Stimulated activated CD4-positive, alpha-beta T cell treated with anti-CD3 and anti-CD28 coated beads, Interleukin-12 subunit alpha, Interleukin-12 subunit beta, amount 100 ng/mL, for 24 hours (primary cell): ENCODE results near the gene EPN3.

ENCODE experiments used
- DNase-seq, 2 experiments: peaks; one replicate each; pipeline ENCODE4 v3.0.0-alpha.2; 2020; ENCODE audit warnings: low read depth in 2 of 2

Gene EPN3

GRCh38 chr17:50532452-50533024 is at the start of gene EPN3:
Gene EPN3, plus strand, starts transcription at chr17:50532735. Its CDS starts 3,822 bp downstream, at chr17:50536557.
- DNase-seq: no peak

- DNase-seq: no peak
Observed at GRCh38 chr17:50483266-50483665, 49.3 kb upstream of the EPN3 start.

GRCh38 chr17:50484386-50485155 is 48.0 kb upstream of the EPN3 start:
- no peak for DNase-seq

DNA sequence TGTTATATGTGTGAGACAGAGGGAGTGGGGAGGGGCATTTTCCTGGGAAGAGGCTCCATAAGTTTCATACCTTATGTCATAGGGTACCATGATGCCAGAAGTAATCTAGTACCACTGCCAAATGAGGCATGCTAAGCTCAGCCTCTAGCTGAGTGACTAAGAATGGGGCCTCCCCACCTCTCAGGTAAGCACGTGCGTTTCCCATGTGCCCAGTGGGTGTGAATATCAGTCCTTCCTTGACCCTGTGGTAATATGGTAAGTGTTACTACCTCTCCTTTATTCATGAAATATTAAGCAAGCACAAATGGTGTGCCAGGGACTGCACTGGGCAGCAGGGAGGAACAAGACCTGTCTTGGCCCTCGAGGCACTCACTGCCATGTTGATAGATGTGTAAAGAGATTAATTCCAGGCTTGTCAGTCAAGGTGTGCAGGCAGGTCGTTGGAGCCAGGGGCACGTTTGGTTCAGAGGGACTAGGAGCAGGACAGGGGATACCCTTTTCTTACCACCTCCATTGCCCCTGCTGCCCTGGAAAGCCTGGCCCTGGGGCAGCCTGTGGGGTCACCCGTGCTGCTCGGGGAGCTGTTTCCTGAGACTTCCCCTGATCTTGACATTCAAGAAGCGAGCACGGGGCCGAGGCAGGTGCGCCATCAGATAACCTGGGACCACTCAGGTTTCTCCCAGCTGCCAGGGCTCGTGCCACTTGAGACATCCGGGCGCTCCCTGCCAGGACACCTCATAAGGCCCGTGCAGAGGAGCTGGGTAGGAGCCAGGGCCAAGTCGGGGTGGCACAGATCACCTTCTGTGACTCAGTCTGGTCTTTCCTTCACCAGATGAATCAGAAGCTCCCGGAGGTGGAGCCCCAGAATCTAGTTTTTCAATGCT is 45.1 kb upstream of the EPN3 start:
- DNase-seq: no peak

DNA sequence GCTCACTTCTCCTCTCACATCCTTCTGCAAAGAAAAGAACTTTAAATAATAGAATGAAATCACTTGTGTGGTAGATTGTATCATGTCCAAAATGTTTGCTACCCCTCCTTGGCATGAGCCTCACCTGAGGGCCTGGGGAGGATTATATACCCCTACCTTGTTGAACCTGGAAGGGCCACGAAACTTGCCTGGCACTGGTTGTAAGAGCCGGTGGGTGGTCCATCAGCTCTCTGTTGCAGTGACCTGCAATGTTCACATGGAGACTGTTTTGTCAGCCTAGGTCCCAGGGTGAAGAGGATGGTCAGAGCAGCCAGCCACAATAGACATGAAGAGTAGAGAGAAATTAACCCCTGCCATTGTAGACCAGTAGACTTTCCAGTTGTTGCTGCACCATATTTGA is 43.7 kb upstream of the EPN3 start:
- no peak for DNase-seq

GRCh38 chr17:50491505-50491904 is 41.0 kb upstream of the EPN3 start:
- no peak for DNase-seq

GRCh38 chr17:50492214-50492613 is 40.3 kb upstream of the EPN3 start:
- DNase-seq: no peak

GRCh38 chr17:50493744-50494143 is 38.8 kb upstream of the EPN3 start:
- DNase-seq: no peak

- no peak for DNase-seq
Observed at GRCh38 chr17:50495217-50495823, 37.2 kb upstream of the EPN3 start.

DNA sequence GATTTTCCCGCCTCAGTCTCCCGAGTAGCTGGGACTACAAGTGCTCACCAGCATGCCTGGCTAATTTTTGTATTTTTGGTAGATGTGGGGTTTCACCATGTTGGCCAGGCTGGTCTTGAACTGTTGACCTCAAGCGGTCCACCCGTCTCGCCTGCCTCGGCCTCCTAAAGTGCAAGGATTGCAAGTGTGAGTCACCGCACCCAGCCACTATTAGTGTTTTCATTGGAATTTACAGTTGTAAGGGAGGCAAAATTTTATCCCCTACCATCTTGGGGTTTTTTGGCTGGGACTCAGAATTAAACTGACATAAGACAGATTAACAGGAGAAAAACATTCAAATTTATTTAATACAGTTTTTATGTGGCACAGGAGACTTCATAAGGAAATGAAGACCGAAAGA is 36.6 kb upstream of the EPN3 start:
- no peak for DNase-seq

GRCh38 chr17:50498021-50498874 is 34.3 kb upstream of the EPN3 start:
- no peak for DNase-seq

DNA sequence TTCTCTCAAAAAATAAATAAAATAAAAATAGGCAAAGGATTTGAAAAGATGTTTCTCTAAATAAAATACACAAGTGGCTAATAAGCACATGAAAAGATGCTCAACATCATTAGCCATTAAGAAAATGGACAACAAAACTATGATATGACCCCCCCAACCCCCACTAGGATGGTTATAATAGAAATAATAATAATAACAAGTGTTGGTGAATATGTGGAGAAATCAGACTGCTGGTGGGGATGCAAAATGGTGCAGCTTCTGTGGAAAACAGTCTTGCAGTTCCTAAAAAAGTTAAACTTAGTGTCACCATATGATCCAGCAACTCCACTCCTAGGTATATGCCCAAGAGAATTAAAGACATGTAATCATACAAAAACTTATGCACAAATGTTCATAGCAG is 33.3 kb upstream of the EPN3 start:
- no peak for DNase-seq

DNA sequence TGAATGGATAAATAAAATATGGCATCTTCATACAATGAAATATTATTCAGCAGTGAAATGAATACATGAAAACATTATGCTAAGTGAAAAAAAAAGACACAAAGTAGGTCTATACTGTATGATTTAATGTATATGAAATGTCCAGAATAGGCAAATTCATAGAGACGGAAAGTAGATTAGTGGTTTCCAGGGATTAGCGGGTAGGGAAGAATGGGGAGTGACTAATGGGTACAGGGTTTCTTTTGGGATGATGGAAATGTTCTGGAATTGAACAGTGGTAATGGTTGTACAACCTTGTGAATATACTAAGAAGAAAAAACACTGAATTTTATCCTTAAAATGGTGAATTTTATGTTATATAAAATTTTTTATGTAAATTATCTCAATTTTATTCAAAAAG is 32.8 kb upstream of the EPN3 start:
- DNase-seq: no peak

- DNase-seq: no peak
Observed at GRCh38 chr17:50501054-50501453, 31.5 kb upstream of the EPN3 start.

GRCh38 chr17:50502301-50502990 is 30.1 kb upstream of the EPN3 start:
- no peak for DNase-seq

DNA sequence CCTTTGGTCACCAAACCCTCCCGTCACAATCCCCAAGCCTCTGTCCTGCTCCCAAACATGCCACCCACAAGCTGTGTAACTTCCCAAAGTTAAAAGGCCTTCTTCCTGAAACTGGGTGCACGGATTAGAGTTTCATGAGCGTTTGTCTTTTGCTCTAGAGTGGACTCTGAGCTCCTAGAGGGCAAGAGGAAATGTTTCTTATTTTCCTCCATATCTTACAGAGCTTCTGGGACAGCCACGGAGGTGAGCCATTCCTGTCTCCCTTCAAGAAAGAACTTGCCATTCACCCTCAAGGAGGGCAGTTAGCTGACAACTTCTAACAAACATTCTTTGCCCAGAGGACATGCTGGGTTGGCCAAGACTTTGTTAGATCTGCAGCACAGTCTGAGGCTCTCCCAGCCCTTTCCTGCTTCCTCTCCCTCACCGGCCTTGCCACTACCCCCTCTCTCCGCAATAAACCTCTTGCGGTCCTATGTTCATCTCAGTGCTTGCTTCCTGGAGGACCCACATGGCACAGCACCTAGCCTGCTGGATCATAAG is 26.9 kb upstream of the EPN3 start:
- DNase-seq: no peak

DNA sequence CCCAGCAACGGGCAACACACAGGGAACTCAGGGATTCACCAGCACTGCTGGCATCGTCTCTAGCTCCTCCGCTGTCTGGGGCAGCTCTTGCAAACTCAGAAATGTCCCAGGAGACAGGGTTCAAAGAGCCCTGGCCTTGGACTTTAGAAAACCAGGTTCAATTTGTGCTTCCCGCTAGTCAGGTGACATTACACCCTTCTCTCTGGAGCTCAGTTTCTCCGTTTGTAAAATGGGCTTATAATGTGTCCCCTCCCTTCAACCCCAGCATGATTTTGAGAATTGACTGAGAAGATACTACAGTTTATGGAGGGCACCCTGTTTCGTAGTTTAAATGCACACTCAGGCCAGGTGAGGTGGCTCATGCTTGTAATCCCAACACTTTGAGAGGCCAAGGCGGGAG is 26.2 kb upstream of the EPN3 start:
- DNase-seq: no peak

- DNase-seq: peak; percentile 64 to 77
Observed at GRCh38 chr17:50507871-50508572, 24.5 kb upstream of the EPN3 start, which contains the start of gene MYCBPAP. Gene MYCBPAP, plus strand, starts transcription at chr17:50508439. Its CDS starts 236 bp downstream, at chr17:50508675.

GRCh38 chr17:50508573-50509460 is 23.7 kb upstream of the EPN3 start:
- DNase-seq: no peak
